Islet of Langerhans (tissue), 1 donor: ENCODE measurements around the gene PRRX2.

Source experiments
- FAIRE-seq: peaks from one replicate; lab custom pipeline; 2011; peaks lifted over from hg19 to GRCh38; lab: Jason Lieb, UNC

The PRRX2 gene

GRCh38 chr9:129682381-129682780 is 16.9 kb downstream of the PRRX2 start:
- FAIRE-seq, result no peak

- FAIRE-seq, result no peak
Measured at GRCh38 chr9:129685220-129685932, 19.9 kb downstream of the PRRX2 start.

- FAIRE-seq, result no peak
Measured at GRCh38 chr9:129685933-129686259, 20.4 kb downstream of the PRRX2 start.

DNA sequence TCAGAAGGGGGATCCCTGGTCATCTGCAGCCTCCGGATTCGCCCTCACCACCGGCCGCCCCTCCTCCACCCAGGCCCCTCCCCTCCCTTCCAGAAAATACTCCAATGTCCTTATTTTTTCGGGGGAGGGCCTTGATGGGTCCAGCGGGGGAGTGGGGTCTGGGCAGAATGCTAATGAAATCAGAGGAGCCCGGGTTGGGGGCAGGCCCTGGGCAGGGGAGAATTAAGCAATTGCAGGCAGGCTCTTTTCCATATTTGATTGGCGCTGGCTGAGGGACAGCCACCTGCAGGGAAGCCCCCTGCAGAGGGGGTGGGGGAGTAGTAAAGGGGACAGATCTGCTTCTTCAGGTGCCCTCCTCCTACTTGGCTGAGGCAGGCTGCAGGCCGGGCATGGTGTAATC is 21.3 kb downstream of the PRRX2 start:
- no peak for FAIRE-seq

DNA sequence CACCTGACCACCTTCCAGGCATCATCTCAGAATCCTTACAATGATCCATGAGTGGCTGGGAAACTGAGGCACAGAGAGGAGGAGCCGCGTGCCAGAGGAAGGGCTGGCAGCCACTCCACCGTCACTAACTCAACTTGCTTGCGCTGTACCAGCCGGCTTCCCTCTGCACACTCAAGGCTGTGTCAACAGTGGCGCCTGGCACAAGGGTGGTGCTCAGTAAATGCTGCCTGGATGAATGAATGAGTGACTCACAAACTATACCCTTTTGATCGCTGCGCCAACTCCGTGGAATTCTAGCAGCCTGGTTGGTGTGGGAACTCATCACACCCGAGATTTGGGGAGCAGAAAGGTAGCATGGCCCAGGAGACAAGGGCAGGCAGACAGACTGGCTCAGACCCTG is 21.9 kb downstream of the PRRX2 start:
- FAIRE-seq, result no peak

DNA sequence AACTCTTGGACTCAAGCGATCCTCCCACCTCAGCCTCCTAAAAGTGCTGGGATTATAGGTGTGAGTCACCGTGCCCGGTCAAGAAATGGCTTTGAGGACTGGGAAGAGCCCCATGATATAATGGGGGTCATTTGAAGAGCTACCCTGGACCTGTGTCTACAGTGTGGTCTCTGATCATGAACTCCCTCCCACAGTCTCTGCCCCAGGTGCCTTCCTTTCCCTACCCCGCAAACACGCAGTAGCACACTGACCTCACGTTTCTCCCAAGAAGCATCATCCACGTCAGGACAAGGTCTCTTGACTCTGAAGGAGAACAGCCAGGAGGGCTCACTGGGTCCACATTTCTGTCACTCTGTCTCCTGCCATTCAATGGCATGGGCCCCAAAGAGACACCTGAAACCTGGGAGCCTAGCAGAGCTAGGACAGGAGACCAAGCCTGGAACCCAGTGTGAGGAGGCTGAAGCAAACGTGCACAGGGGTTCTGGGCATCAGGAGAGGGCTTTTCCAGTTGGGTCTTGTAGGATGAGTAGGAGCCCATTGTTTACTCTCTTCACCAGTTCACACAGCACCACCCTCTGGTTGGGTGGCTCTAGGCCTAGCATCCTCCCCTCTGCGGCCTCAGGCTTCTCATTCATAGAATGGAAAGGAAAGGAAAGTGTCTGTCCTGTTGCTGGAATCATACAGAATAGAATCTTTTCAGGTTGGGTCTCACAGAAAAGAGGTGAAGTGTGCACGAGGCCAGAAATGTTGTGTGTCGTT is 23.0 kb downstream of the PRRX2 start:
- FAIRE-seq, result no peak

DNA sequence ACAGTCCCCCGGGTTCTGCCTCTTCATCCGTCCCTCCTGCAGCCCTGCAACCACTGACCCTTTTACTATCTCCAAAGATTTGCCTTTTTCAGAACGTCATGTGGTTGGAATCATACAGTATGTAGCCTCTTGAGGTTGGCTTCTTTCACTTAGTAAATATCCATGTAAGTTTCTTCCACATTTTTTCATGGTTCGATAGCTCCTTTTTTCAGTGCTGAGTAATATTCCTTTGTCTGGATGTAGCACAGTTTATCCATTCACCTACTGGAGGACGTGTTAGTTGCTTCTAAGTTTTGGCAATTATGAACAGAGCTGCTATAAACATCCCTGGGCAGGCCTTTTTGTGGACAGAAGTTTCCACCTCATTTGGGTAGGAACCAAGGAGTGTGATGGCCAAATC is 27.1 kb downstream of the PRRX2 start:
- FAIRE-seq, result no peak

GRCh38 chr9:129693741-129694140 is 28.3 kb downstream of the PRRX2 start:
- FAIRE-seq, result no peak

DNA sequence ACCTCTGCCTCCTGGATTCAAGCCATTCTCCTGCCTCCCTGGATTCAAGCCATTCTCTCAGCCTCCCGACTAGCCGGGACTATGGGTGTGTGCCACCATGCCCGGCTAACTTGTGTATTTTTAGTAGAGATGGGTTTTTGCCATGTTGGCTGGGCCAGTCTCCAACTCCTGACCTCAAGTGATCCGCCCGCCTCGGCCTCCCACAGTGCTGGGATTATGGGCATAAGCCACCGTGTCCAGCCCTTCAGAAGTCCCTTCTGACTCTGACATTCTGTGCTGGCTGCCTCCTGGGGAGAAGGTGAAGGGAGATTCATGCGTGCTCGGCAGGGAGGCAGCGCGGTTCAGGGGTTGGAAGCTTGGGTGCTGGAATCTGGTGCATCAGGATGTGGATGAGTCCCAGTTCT is 28.8 kb downstream of the PRRX2 start:
- FAIRE-seq, result no peak

- no peak for FAIRE-seq
Measured at GRCh38 chr9:129695870-129696269, 30.4 kb downstream of the PRRX2 start.

DNA sequence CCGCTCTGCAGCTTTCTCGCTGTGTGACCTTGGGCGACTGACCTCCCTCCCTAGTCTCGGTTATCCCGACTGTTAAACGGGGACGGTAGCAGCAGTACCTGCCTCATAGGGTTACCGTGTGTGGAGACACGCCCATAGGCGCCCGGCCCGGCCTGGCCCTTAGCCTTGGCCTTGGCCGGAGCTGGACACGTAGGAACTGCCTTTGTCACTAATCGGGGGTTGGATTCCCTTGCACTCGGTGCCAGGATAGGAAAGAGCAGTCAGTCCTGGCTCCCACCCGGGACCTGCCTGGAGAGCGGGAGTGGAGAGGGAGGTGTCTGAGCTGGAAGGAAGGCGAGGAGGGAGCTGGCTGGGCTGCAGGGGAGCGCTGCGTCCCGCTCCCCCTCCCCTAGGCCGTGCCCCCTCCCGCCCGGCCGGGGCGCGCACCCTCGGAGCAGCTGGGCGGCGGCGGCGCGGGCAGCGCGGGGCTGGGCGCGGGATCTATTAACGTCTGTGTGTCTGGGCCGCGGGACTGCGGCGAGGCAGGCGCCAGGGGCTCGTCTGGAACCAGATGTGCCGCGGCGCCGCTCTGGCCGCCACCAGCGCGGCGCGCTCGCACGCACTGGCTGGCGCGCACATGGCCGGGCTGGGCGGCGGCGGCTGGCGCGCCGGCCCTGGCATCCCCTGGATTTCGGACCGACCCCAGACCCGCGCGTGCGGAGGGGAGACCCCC is 31.7 kb downstream of the PRRX2 start:
- FAIRE-seq, result no peak

DNA sequence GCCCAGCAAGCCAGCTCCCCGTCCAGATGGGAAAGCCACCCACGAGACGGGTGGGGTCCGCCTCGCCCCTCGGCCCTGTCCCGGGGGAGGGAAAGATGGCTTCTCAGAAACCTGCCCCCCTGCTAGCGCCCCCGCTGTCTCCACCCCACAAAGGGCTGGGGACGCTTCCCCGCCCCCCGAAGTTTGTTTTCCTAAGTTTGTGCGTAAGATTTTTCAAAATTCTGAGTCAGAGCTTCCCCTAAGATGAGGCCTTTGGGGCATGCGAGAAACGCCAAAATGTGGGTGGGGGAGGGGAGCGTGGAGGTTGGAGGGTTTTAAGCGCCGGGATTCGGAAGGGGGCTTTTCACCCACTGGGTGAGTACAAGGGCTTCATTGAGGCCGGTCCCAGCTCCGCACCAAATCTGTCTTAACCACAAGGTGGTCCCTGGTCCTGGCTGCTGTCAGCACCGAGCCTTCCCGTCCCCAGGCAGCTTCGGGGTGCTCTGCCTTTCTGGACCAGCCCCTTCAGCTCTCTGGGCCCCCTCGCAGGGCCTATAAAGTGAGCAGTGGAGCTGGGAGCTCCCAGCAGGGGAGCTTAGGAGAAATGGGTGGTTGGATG is 32.3 kb downstream of the PRRX2 start:
- FAIRE-seq, result no peak

- FAIRE-seq, result no peak
Measured at GRCh38 chr9:129698254-129698757, 32.9 kb downstream of the PRRX2 start.

DNA sequence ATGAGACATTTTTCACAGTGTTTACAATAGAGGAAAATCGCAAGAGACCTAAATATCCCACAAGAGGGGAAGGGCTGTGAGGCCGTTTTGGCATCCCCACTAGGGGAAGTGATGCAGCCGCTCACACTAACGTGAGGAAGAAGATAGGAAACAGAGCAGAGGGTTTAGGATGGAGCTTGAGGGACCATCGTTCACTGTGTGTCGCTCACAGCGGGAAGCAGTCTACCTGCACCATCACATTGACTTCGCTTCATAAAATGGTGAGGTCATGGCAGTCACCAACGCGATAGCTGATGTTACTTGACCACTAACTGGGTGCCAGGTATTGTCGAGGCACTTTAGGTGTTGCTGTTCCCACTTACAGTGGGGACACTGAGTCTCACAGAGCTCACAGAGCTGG is 35.6 kb downstream of the PRRX2 start:
- no peak for FAIRE-seq

- FAIRE-seq, result no peak
Measured at GRCh38 chr9:129701549-129701948, 36.1 kb downstream of the PRRX2 start.

GRCh38 chr9:129702589-129703520 is 37.4 kb downstream of the PRRX2 start:
- FAIRE-seq, result no peak

GRCh38 chr9:129703667-129704355 is 38.4 kb downstream of the PRRX2 start:
- no peak for FAIRE-seq

- FAIRE-seq, result no peak
Measured at GRCh38 chr9:129704807-129705206, 39.4 kb downstream of the PRRX2 start.

DNA sequence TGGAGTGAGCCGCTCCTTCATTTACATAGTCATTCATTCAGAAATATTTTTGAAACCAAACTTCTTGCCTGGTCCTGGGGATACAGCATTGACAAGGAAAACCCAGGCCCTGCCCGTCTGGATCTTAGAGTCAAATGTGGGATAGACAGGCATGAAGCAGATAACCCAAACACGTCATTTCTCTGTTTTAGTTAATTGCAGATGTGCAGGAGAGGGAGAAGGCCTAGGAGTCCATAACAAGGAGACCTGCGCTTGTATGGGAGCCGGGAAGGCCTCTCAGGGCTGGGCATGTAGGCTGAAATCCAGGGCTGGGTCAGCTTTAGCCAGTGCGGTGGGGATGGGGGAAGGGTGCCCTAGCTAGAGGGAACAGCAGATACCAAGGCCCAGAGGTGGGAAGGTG is 43.3 kb downstream of the PRRX2 start:
- FAIRE-seq, result no peak

DNA sequence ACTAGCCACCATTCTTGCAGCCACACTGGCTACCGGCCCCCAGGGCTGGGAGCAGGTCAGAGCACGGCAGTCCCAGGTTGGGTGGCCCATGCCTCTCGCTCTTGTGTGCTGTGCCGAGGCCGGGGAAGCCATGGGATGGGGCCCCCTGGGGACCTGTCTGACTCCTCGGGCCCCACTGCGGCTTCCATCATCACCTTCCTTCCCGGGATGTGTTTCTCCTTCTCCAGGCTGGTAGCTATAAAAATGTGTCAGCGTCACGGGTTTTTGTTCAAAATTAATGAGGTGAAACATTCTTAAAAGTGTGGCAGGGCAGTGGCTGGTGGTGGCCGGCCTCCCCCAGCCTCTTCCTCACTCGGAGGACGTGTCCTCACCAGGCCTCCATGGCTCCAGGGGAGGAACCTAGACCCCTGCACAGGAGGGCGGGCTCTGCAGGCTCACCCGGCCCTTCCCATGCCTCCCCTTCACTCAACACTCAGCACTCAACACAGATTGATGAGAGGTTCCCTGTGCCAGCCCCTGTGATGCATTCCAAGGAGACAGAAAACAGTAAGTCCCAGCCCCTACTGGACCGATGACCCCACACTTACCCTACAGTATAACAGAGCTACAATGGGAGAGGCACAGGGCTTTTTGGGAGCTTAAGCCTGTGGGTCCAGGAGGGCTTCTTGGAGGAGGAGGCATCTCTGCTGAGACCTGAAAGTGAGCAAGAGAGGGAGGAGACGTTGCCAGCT is 44.2 kb downstream of the PRRX2 start:
- no peak for FAIRE-seq

GRCh38 chr9:129710169-129710453 is 44.7 kb downstream of the PRRX2 start:
- FAIRE-seq, result no peak
